GM12874 (cell line): ENCODE measurements around the gene LRRC8B.

Source experiments
- CTCF ChIP-seq: IDR thresholded peaks from 2 replicates; pipeline ENCODE4 v1.5.1; 2011; ENCODE audit warnings: low read depth, mild to moderate bottlenecking, control low read depth, low read length, moderate library complexity; ENCODE audit not compliant: insufficient read depth

The LRRC8B gene

GRCh38 chr1:89553157-89553556, 28.5 kb downstream of the LRRC8B start:
- no peak for TF ChIP-seq CTCF

- TF ChIP-seq CTCF: no peak
Measured at GRCh38 chr1:89555550-89555949, 30.9 kb downstream of the LRRC8B start.

GRCh38 chr1:89556726-89557444, 32.3 kb downstream of the LRRC8B start:
- no peak for TF ChIP-seq CTCF

GRCh38 chr1:89557445-89557825, 32.8 kb downstream of the LRRC8B start:
- TF ChIP-seq CTCF: no peak

- no peak for TF ChIP-seq CTCF
Measured at GRCh38 chr1:89557956-89558355, 33.3 kb downstream of the LRRC8B start.

- TF ChIP-seq CTCF: no peak
Measured at GRCh38 chr1:89563957-89564604, 39.5 kb downstream of the LRRC8B start.

- no peak for TF ChIP-seq CTCF
Measured at GRCh38 chr1:89565521-89565920, 40.9 kb downstream of the LRRC8B start.
